ENCODE measurements around the gene PPP1CB. TPM values are rescaled to one million over a fixed set of nuclear protein-coding genes. Genes with fewer than 3 reads are reported as not detected.

Gene PPP1CB
- total and polyA plus RNA-seq, 10 of the 15 experiments (the other 5 are each of a cell fraction or from before 2014, with no cell fraction given) = 37.5 to 176 (median 84.9) TPM

DNA sequence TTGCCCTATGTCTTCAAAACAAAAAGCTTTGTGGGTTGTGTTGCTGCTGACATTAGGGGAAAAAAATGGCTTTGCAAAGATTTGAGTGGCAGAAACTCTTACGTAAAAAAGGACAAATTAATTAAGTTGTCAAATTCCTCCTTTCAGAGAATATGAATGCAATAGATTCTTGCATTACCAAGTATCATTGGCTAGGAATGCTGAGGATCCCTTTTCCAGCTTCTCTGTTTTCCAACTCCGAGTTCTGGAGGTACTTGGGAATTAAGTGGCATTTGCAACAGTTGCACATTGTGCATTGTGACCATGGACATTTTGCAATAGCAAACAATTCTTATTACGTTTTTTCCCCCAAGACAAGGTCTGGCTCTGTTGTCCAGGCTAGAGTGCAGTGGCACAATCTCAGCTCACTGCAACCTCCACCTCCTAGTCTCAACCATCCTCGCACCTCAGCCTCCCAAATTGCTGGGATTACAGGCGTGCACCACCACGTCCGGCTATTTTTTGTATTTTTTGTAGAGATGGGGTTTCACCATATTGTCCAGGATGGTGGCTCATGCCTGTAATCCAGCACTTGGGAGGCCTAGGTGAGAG lies 29.9 kb upstream of the PPP1CB start:
- WGBS (ENCODE audit: insufficient coverage, insufficient replicate concordance, low lambda C conversion rate, missing lambda C conversion rate) = 62% methylated on average over 7 of the region's 7 CpGs
- RAD21 ChIA-PET (ENCODE audit: unreplicated experiment) = no interaction called here
- no peaks in the 10 kb centered on the region for H3K9me3 ChIP-seq (replicated peaks; ENCODE audit: control insufficient read depth, insufficient read depth, low read length)
- no peak for ATAC-seq
- no peak overlapping the region for H3K27ac ChIP-seq (ENCODE audit: control insufficient read depth, insufficient read depth)
- FAIRE-seq = no peak
- H3K4me2 ChIP-seq (ENCODE audit: control insufficient read depth, insufficient read depth) = no peak overlapping the region
- SMC1A ChIA-PET (ENCODE audit: uncharacterized antibody, unreplicated experiment) = no interaction called here
- CTCF ChIA-PET = no interaction called here
- TF ChIP-seq BCL11A (IDR thresholded peaks at IDR 0.05; ENCODE audit: low read depth, low read length) (no peak), SREBF1 (IDR thresholded peaks at IDR 0.05; ENCODE audit: low read length) (no peak), EGR1 (IDR thresholded peaks at IDR 0.05; ENCODE audit: borderline replicate concordance in 1 of 2, low read depth in 2 of 2, low read length in 2 of 2) (no peak), SP1 (IDR thresholded peaks at IDR 0.05; ENCODE audit: low read depth, low read length) (no peak), SUZ12 (IDR thresholded peaks at IDR 0.05; ENCODE audit: unreplicated experiment) (no peak), NFYA (IDR thresholded peaks at IDR 0.05; ENCODE audit: borderline replicate concordance, low read depth, low read length) (no peak), CREB1 (IDR thresholded peaks at IDR 0.05; ENCODE audit: low read depth) (no peak), NFYB (IDR thresholded peaks at IDR 0.05; ENCODE audit: insufficient read depth, low read depth, low read length) (no peak), JUND (IDR thresholded peaks at IDR 0.05; ENCODE audit: low read depth, low read length) (no peak), NR2C1 (IDR thresholded peaks at IDR 0.05) (no peak), RFX5 (IDR thresholded peaks at IDR 0.05; ENCODE audit: low read depth, low read length) (no peak)
- TF ChIP-seq, protein P1, sequence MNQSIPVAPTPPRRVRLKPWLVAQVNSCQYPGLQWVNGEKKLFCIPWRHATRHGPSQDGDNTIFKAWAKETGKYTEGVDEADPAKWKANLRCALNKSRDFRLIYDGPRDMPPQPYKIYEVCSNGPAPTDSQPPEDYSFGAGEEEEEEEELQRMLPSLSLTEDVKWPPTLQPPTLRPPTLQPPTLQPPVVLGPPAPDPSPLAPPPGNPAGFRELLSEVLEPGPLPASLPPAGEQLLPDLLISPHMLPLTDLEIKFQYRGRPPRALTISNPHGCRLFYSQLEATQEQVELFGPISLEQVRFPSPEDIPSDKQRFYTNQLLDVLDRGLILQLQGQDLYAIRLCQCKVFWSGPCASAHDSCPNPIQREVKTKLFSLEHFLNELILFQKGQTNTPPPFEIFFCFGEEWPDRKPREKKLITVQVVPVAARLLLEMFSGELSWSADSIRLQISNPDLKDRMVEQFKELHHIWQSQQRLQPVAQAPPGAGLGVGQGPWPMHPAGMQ (IDR thresholded peaks at IDR 0.05; ENCODE audit: borderline replicate concordance) = no peak
- no TSS peak for BruUV-seq (replicated peaks)
- DNase-seq (ENCODE audit: low read depth, low spot score) = no peak
- H2AFZ ChIP-seq (ENCODE audit: control insufficient read depth, low read depth, low read length) = no peak overlapping the region
- POLR2A ChIA-PET = interaction anchor here (0.6 kb wide), 1 partner anchor 24 kb away, joined by 3 read pairs; no protein-coding TSS in a partner anchor
- H3K36me3 ChIP-seq (ENCODE audit: control insufficient read depth in 2 of 2, insufficient read depth in 2 of 2, low read length in 1 of 2) = no peaks in the 10 kb centered on the region
- H3K4me3 ChIP-seq = no peak overlapping the region
- no peaks in the 10 kb centered on the region for H4K20me1 ChIP-seq (ENCODE audit: control insufficient read depth, insufficient read depth)
- in situ Hi-C loops (cut with MboI) (no loop called here), intact Hi-C loops (cut with micrococcal nuclease; ENCODE audit: unreplicated experiment) (no loop called here)
- peaks cover 2% of the 10 kb centered on the region; the same call in 1 of the 2 replicates for H3K4me1 ChIP-seq (ENCODE audit: control insufficient read depth, insufficient read depth, low read length)
- H3K27me3 ChIP-seq (replicated peaks in 1 of 2; ENCODE audit: control insufficient read depth in 2 of 2, insufficient read depth in 2 of 2, low read length in 1 of 2) = no peaks in the 10 kb centered on the region
- no peak overlapping the region for H3K9ac ChIP-seq (ENCODE audit: control insufficient read depth, insufficient read depth, low read length)
- no peaks in the 10 kb centered on the region for H3K79me2 ChIP-seq (ENCODE audit: control insufficient read depth, insufficient read depth, low read length)

All from GM12878 (cell line).